ENCODE data around the gene KCNQ1. TPM values are rescaled to one million over a fixed set of nuclear protein-coding genes. Genes with fewer than 3 reads are reported as not detected.

Gene KCNQ1
- total RNA-seq, 1 experiment from 2014 or later, result 2.5 TPM

- TF ChIP-seq IRF2 (CRISPR knock-in tag; IDR thresholded peaks at IDR 0.05; ENCODE audit: borderline replicate concordance, low read depth), result no peak
- TF ChIP-seq TP53 (CRISPR knock-in tag; IDR thresholded peaks at IDR 0.05), result no peak
- no peak for TF ChIP-seq ETV6 (CRISPR knock-in tag; IDR thresholded peaks at IDR 0.05)
Observed at GRCh38 chr11:2582946-2583604, 138.3 kb downstream of the KCNQ1 start (continued).

DNA sequence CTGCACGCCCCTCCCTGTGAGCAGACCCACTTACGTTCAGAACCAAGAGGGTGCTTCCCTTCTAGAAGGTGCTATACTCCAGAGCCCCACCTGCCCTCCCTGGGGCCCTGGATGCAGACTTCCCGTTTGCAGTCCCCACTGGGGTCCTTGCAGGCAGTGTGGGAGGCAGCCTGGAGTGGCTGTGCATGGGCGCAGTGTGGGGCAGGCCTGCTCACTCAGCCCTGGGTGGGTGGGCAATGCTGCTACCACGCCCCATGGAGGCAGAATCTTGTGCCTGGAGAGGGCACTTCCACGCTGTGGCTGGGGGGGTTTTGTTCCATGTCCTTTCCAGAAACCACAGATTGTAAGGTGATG is 138.8 kb downstream of the KCNQ1 start:
- H3K27ac Mint-ChIP-seq, result no peak overlapping the region
- H3K27me3 Mint-ChIP-seq (ENCODE audit: low read depth), result peaks cover 59% of the 10 kb centered on the region
- no peaks in the 10 kb centered on the region for H3K9me3 Mint-ChIP-seq

GRCh38 chr11:2584434-2584811 is 139.6 kb downstream of the KCNQ1 start:
- no peak for DNase-seq (ENCODE audit: low spot score)
- Mint-ChIP-seq H3K36me3 (no peaks in the 10 kb centered on the region), H3K9me3 (no peaks in the 10 kb centered on the region), H3K4me3 (no peak overlapping the region), H3K27ac (no peak overlapping the region), H3K4me1 (no peaks in the 10 kb centered on the region), H3K27me3 (ENCODE audit: low read depth) (peaks cover 59% of the 10 kb centered on the region)
- no peak for ATAC-seq
- ChIA-PET POLR2A (no interaction called here), CTCF (no interaction called here)
- TF ChIP-seq, protein P1, sequence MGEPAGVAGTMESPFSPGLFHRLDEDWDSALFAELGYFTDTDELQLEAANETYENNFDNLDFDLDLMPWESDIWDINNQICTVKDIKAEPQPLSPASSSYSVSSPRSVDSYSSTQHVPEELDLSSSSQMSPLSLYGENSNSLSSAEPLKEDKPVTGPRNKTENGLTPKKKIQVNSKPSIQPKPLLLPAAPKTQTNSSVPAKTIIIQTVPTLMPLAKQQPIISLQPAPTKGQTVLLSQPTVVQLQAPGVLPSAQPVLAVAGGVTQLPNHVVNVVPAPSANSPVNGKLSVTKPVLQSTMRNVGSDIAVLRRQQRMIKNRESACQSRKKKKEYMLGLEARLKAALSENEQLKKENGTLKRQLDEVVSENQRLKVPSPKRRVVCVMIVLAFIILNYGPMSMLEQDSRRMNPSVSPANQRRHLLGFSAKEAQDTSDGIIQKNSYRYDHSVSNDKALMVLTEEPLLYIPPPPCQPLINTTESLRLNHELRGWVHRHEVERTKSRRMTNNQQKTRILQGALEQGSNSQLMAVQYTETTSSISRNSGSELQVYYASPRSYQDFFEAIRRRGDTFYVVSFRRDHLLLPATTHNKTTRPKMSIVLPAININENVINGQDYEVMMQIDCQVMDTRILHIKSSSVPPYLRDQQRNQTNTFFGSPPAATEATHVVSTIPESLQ (CRISPR knock-in tag; IDR thresholded peaks at IDR 0.05), result no peak
- TF ChIP-seq ZNF219 (CRISPR knock-in tag; IDR thresholded peaks at IDR 0.05; ENCODE audit: borderline replicate concordance), result no peak
- no peak for TF ChIP-seq PRRX2 (CRISPR knock-in tag; IDR thresholded peaks at IDR 0.05)
- no peak for TF ChIP-seq FOXP4 (CRISPR knock-in tag; IDR thresholded peaks at IDR 0.05)
- no peak for TF ChIP-seq NFATC4 (CRISPR knock-in tag; IDR thresholded peaks at IDR 0.05)
- no peak for TF ChIP-seq GRHL2 (CRISPR knock-in tag; IDR thresholded peaks at IDR 0.05; ENCODE audit: insufficient replicate concordance, severe bottlenecking)
- TF ChIP-seq ZBTB21 (CRISPR knock-in tag; IDR thresholded peaks at IDR 0.05; ENCODE audit: borderline replicate concordance), result no peak
- TF ChIP-seq SMAD3 (CRISPR knock-in tag; IDR thresholded peaks at IDR 0.05; ENCODE audit: borderline replicate concordance), result no peak
- TF ChIP-seq HMGA2 (CRISPR knock-in tag; IDR thresholded peaks at IDR 0.05), result no peak

More for the DNA sequence above, 138.8 kb downstream of the KCNQ1 start:
- no peak for DNase-seq (ENCODE audit: low spot score)
- H3K36me3 Mint-ChIP-seq, result no peaks in the 10 kb centered on the region
- CTCF ChIA-PET, result no interaction called here
- H3K4me3 Mint-ChIP-seq, result no peak overlapping the region
- POLR2A ChIA-PET, result no interaction called here
- H3K4me1 Mint-ChIP-seq, result no peaks in the 10 kb centered on the region
- ATAC-seq, result no peak
- TF ChIP-seq FOXP1 (CRISPR knock-in tag; IDR thresholded peaks at IDR 0.05; ENCODE audit: borderline replicate concordance), result no peak
- TF ChIP-seq ZNF263 (CRISPR knock-in tag; IDR thresholded peaks at IDR 0.05; ENCODE audit: low read depth), result no peak
- TF ChIP-seq ZNF396 (CRISPR knock-in tag; IDR thresholded peaks at IDR 0.05; ENCODE audit: borderline replicate concordance), result no peak
- TF ChIP-seq, protein P2, sequence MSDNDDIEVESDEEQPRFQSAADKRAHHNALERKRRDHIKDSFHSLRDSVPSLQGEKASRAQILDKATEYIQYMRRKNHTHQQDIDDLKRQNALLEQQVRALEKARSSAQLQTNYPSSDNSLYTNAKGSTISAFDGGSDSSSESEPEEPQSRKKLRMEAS (CRISPR knock-in tag; IDR thresholded peaks at IDR 0.05), result no peak
- TF ChIP-seq, protein P3, sequence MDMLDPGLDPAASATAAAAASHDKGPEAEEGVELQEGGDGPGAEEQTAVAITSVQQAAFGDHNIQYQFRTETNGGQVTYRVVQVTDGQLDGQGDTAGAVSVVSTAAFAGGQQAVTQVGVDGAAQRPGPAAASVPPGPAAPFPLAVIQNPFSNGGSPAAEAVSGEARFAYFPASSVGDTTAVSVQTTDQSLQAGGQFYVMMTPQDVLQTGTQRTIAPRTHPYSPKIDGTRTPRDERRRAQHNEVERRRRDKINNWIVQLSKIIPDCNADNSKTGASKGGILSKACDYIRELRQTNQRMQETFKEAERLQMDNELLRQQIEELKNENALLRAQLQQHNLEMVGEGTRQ (CRISPR knock-in tag; IDR thresholded peaks at IDR 0.05), result no peak
- no peak for TF ChIP-seq NR2C2 (CRISPR knock-in tag; IDR thresholded peaks at IDR 0.05)
- TF ChIP-seq ZNF423 (CRISPR knock-in tag; IDR thresholded peaks at IDR 0.05), result no peak
- TF ChIP-seq RELA (CRISPR knock-in tag; IDR thresholded peaks at IDR 0.05; ENCODE audit: borderline replicate concordance), result no peak
- TF ChIP-seq ZSCAN18 (CRISPR knock-in tag; IDR thresholded peaks at IDR 0.05), result no peak
- TF ChIP-seq, protein P4, sequence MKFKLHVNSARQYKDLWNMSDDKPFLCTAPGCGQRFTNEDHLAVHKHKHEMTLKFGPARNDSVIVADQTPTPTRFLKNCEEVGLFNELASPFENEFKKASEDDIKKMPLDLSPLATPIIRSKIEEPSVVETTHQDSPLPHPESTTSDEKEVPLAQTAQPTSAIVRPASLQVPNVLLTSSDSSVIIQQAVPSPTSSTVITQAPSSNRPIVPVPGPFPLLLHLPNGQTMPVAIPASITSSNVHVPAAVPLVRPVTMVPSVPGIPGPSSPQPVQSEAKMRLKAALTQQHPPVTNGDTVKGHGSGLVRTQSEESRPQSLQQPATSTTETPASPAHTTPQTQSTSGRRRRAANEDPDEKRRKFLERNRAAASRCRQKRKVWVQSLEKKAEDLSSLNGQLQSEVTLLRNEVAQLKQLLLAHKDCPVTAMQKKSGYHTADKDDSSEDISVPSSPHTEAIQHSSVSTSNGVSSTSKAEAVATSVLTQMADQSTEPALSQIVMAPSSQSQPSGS (CRISPR knock-in tag; IDR thresholded peaks at IDR 0.05; ENCODE audit: borderline replicate concordance, low read depth), result no peak
- TF ChIP-seq ETV6 (CRISPR knock-in tag; IDR thresholded peaks at IDR 0.05), result no peak
- no peak for TF ChIP-seq JAZF1 (CRISPR knock-in tag; IDR thresholded peaks at IDR 0.05)
- no peak for TF ChIP-seq IRF1 (CRISPR knock-in tag; IDR thresholded peaks at IDR 0.05)
- no peak for TF ChIP-seq HMGA2 (CRISPR knock-in tag; IDR thresholded peaks at IDR 0.05)
- TF ChIP-seq SMAD3 (CRISPR knock-in tag; IDR thresholded peaks at IDR 0.05; ENCODE audit: borderline replicate concordance), result no peak
- no peak for TF ChIP-seq ESRRA (CRISPR knock-in tag; IDR thresholded peaks at IDR 0.05; ENCODE audit: borderline replicate concordance)
- TF ChIP-seq NR3C1 (CRISPR knock-in tag; conservative IDR thresholded peaks at IDR 0.05; ENCODE audit: low read depth), result no peak

Measured in WTC11 (cell line).